ENCODE measurements around the gene TRDN.
A peak's percentile ranks its signal among the peaks of the same experiment; 100 is the strongest.
"Not testable (repeated sequence)": the region's sequence is repeated elsewhere in the genome, so short reads cannot be mapped to it uniquely, and the experiment has no call there.

The TRDN gene

GRCh38 chr6:123497025-123497424 lies 139.7 kb downstream of the TRDN start:
- DNase-seq: no peak

- DNase-seq: no peak
These were observed 147.2 kb downstream of the TRDN start for GRCh38 chr6:123489589-123489988.

DNA sequence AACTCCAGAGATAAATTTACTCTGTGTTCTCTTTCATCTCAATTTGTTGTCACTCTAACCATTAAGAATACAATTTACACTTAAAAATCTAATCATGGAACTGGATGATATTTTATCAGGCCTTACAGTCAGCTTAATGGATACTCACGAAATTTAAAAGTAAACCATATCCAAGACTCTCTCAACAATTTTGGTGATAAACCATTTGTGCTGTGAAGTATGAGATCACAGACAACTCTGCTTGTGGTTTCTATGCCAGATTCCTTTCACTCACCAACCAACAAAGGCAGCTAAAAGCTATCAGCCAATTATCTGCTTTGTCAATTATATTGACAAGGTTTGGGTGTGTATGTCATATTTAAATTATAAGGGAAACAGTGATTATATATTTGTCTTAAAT lies 155.8 kb downstream of the TRDN start:
- DNase-seq: no peak

DNA sequence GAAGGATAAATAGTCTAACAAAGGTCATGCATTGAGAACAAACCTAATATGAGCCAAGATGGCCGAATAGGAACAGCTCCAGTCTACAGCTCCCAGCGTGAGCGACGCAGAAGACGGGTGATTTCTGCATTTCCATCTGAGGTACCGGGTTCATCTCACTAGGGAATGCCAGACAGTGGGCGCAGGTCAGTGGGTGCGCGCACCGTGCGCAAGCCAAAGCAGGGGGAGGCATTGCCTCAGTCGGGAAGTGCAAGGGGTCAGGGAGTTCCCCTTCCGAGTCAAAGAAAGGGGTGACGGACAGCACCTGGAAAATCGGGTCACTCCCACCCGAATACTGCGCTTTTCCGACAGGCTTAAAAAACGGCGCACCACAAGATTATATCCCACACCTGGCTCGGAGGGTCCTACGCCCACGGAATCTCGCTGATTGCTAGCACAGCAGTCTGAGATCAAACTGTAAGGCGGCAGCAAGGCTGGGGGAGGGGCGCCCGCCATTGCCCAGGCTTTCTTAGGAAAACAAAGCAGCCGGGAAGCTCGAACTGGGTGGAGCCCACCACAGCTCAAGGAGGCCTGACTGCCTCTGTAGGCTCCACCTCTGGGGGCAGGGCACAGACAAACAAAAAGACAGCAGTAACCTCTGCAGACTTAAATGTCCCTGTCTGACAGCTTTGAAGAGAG lies 164.6 kb downstream of the TRDN start:
- DNase-seq: not testable (repeated sequence)

DNA sequence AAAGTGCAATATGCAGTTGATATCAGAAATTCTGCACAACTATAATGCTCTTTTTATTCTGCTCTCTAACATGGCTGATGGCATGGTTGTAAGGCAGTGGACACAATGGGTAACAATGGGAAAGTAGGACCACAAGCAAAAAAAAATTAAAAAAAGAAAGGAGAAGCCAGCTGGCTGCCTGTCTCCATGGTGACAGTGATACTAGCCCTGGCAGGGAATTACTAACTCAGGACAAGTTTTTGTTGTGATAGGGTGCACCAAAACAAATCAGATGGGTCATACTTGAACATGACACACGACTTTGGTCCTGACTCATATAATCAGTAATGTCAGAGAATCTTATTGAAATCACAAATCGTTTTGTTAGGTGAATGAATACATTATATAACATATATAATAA lies 169.4 kb downstream of the TRDN start:
- DNase-seq: no peak

DNA sequence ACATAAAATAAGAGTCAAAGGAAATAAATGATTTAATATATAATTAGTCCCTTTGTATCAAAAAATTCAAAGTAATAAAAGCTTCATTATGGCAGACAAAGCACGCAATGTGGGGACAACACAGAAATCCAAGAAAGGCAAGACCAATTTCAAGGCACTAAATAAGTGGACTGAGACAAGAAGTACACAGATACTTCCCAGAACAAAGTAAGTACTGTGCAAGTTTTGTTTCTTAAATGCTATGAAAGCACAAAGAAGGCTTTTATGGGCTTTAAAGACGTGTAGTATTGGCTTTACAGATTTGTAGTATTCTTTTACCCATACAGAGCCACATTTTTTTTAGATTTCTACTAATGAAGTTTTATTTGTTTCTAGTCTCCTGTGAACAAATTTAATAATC lies 174.6 kb downstream of the TRDN start:
- DNase-seq: no peak

DNA sequence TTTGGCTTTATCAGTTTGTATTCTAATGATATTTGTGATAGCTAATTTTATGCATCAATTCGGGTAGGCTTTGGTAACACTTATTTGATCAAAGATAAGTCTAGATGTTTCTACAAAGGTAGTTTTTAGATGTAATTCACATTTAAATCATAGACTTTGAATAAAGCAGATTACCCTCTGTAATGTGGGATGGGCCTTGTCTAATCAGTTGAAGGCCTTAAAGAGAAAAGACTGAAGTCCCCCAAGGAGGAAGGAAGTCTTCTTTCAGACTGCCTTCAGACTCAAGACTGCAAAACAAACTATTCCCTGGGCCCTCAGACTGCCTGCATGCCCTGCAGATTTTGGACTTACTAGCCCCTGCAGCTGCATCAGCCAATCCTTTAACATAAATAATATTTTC lies 178.5 kb downstream of the TRDN start:
- DNase-seq: no peak

DNA sequence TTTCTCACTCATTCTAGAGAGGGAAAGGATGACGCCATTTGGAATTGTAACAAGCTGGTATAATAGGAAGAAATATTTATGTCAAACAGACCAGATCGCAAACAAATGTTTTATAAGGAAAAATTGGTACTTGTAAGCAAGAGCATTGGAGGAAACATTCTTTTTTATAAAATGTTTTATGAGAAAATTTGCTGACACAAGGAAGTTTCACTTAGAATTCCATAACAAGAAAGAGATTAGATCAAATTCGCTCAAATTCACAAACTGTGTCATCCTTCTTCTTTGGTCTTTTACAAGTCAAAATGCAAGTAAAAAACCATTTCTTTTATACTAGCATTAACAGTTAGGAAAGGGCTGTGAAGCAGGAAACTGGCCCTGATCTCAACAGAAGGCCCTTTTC lies 179.9 kb downstream of the TRDN start:
- DNase-seq: no peak

DNA sequence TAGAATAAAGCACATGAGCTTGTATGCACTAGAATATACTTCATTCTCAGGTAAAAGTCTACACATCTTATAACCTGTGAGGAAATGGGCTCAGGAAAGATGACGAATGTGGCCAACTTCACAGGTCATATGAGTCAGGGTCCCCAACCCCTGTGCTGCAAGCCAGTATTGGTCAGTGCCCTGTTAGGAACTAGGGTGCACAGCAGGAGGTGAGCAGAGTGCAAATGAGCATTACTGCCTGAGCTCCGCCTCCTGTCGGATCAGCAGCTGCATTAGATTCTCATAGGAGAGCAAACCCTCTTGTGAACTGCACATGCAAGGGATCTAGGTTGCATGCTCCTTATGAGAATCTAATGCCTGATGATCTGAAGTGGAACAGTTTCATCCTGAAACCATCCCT lies 182.3 kb downstream of the TRDN start:
- DNase-seq: no peak

DNA sequence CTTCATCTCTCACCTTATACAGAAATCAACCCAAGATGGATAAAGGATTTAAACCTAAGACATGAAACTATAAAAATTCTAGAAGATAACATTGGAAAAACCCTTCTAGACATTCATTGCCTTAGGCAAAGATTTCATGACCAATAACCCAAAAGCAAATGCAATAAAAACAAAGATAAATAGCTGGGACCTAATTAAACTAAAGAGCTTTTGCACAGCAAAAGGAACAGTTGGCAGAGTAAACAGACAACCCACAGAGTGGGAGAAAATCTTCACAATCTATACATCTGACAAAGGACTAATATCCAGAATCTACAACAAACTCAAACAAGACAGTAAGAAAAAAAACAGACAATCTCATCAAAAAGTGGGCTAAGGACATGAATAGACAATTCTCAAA lies 183.7 kb downstream of the TRDN start:
- DNase-seq: not testable (repeated sequence)

DNA sequence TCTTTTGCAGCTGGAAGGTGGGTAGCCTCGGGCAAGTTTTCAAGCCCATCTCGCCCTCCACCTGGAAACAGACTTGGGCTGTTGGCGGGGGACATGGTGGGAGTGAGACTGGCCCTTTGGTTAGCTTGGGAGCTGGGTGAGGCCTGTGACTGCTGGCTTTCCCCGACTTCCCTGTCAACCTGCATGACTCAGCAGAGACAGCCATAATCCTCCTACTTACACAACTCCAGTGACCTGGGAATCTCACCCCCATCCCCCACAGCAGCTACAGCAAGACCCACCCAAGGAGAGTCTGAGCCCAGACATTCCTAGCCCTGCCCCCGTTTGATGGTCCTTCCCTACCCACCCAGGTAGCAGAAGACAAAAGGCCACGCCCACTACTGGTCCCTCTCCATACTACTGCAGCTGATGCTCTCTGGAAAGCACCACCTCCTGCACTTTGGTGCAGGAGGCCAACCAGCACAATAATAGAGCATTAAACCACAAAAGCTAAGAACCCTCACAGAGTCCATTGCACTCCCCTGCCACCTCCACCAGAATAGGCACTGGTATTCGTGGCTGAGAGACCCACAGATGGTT lies 188.4 kb downstream of the TRDN start:
- no peak for DNase-seq

DNA sequence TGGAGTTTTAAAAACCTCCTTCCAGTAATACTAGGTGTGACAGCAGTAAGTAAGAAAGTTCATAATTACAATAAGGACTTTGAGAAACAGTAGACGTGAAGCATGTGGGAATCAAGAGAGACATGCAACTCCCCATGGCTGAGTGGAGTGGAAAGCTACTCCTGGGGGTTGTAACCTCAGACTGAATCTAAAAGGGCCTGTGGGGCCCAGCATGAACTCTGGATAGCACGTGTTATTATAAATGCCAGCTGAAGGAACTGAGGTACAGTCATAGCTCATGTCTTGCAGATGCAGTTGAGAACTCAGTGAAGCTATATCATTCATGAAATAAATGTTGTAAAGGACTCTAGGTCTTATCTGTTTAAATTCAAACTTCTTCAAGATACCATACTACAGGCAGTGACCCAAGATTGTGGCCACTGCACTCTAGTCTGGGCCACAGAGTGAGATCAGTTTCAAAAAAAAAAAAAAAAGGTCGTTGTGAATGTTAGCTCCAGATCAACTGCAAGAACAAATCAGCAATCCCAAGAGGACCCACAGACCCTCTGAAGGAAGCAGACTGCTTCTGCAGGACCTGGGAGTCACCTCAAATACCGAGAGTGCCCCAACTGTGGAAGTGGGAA lies 189.3 kb downstream of the TRDN start:
- DNase-seq: no peak

GRCh38 chr6:123439371-123439770 lies 197.4 kb downstream of the TRDN start:
- DNase-seq: no peak

DNA sequence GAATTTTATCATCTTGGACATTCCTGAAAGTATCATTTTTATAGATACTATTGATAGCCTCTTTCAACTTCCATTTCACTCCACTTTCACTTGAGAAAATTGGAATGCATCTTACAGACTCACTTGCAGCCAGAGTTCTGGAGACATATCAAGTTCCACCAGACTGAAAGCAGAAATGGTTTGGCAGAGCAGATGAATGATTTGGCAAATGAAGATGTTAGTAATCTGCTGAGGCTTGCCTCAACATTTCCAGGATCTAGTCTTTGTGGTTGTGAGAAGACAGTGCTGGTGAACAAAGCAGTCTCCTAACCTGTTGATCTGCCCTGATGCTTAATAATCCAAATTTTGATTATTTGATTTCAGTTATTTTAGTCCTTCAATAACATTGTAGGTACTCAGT lies 202.6 kb downstream of the TRDN start:
- no peak for DNase-seq

DNA sequence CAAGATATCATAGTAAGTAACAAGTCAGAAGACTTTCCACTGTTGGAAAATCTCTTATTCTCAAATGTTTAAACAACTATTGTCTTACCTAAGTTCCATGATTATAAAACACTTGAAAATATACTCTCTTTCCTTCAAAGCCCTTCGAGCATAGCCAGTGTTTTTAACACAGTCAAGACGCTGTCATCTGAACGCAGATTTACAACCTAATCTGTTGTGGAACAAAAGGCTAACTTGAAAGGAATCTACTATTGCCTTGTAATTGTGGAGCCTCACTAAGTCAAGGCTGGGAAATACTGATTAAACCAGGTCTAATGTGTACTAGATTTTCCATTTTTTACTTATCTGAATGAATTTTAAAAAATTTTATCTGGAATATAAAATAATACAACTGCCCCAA lies 205.8 kb downstream of the TRDN start:
- no peak for DNase-seq

GRCh38 chr6:123427008-123427407 lies 209.7 kb downstream of the TRDN start:
- DNase-seq: no peak

DNA sequence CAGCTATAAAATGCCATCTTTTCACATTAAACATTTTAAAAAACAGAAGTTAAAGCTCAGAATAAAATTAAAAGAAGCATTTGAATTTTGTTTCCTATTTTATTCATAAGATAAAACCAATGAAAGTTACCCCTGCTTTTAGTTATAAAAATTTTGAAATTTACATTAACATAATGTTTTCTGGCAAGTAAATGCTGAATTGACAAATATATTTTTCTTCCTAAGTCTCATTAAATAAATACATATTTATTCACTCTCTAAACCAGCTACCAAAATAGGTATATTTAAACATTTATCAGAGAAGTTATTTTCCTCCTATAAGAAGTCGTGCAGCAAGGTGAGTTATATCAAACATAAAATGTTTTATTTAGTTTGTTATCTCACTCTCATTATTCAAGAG lies 213.6 kb downstream of the TRDN start:
- DNase-seq: no peak

- DNase-seq: no peak
These were observed 216.2 kb downstream of the TRDN start for GRCh38 chr6:123420512-123420911.

GRCh38 chr6:123418071-123418470 lies 218.7 kb downstream of the TRDN start:
- DNase-seq: no peak

DNA sequence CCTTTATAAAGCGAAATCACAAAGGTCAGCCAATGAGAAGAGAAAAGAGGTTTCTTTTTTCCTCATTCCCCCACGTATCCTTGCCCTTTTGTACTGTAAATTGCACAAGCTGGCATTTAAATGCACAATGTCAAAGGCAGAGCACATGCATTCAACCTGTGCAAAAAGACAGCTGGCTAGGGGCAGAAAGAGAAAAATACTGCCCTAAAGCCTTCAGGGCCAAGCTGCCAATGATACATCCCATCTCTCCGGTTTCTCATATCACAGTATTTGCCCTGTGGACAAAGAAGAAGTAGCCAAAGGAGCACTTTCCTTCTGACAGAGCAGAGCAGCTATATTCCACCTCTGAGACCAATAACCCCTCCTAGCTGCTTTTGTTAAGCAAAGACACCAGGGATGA lies 219.2 kb downstream of the TRDN start:
- DNase-seq: no peak

DNA sequence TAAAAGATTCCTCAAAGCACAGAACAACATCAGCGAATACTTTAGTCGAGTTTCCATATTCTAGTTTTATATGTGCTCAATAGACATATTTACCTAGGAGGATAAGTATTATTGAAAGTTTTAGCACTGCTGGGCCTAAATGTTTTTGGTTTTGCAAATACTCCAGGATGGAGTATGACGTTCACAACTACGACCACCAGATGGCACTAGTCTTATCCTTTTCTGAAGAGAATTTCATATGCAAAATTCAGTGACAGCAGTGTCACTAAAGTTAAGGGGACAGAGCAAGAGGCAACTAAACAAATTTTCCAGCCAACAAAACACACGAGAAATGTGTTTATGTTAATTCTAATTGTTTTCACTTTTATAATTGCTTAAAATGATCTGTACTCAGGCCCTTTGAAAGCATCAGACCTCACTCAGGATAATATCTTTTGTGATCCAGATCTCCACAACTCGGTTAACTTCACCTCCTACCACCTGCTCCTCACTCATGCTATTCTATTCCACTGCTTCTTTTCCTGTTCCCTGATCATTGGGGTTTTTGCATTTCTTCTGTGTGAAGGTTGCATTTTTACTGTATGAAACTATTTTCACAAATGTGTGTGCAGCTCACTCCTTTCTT lies 220.8 kb downstream of the TRDN start:
- DNase-seq: peak; percentile 63

DNA sequence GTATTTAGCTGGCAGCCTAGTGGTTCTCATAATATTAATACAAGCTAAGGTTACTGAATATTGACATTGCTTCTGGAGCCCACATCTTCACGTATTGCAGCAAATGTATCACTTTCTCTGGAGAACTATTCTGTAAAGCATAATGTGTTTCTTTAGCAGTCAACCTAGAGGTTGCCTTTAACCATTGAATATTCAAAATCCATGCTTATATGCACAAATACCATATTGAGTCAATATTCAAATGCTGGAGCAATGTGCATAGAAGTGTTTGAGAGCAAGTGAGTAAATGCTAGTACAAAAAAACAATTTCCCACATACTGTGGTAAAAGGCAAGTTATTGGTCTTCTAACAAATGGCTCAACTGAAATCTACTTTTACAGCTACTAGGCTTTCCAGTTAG lies 231.8 kb downstream of the TRDN start:
- no peak for DNase-seq

- no peak for DNase-seq
These were observed 234.7 kb downstream of the TRDN start for GRCh38 chr6:123402052-123402451.

- DNase-seq: no peak
These were observed 238.7 kb downstream of the TRDN start for GRCh38 chr6:123398072-123398471.
